GM18519 (cell line): ENCODE data around the gene CACNB4.

Experiments
- ATAC-seq: cut with Tn5 transposase; IDR thresholded peaks from one replicate; pipeline ENCODE4 v1.9.1; 2021; ENCODE audit warnings: mild to moderate bottlenecking, moderate library complexity; ENCODE audit not compliant: unreplicated experiment, low FRiP score

CACNB4 gene

DNA sequence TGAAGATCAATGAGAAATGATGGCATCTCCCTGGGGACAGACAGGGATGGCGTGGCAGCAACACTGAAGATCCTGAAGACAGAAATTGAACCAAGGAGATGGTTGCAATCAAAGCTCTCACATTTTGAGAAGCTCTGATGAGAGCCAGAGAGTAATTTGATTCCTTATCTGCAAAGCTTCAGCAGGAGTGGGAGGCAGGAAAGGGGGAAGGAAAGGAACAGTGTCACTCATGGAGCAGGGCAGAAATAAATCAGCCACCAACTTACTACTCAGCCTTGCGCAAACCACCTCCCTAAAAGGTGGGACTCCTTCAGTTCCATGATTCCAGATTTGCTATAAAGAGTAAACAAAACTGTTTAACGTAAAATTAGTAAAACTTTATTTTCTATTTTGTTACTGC lies 119.2 kb downstream of the CACNB4 start:
- no peak for ATAC-seq

DNA sequence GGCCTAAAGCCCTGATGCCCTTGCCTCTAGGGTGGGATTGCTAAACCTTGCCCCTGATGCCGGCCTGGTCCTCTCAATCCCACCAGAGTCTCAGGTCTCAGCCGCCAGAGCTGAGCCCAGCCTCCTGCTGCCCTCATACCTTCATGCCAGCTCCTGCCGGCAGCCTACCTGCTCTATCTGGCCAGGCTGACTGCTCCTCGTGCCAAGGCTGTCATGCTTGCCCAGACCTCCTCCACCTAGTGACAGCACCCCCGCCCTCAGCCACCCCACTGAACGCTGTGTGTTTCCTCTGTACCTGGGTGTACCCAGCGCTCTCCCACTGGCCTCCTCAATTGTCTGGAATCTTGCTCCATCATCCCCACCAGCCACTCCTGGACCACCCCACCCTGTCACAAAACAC lies 120.1 kb downstream of the CACNB4 start:
- no peak for ATAC-seq

GRCh38 chr2:151977631-151978030 lies 121.2 kb downstream of the CACNB4 start:
- ATAC-seq = no peak

GRCh38 chr2:151976945-151977353 lies 121.9 kb downstream of the CACNB4 start:
- ATAC-seq = peak; percentile 59

- no peak for ATAC-seq
These were observed 123.1 kb downstream of the CACNB4 start for GRCh38 chr2:151975460-151976414.

GRCh38 chr2:151974988-151975387 lies 123.9 kb downstream of the CACNB4 start:
- no peak for ATAC-seq

DNA sequence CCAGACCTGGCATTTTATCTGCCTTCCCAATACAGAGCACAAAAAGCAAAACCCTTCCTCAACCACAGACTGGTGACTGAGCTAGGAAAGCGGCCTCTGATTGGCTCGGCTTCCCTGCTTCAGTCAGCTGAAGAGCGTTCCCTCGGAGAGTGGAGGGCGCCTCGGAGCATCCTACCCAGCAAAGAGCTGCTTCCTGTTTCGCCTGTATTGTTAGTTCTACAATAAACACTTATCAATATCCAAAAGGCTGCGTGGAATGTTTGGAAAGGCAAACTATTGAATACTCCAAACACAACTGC lies 125.0 kb downstream of the CACNB4 start:
- ATAC-seq = no peak

DNA sequence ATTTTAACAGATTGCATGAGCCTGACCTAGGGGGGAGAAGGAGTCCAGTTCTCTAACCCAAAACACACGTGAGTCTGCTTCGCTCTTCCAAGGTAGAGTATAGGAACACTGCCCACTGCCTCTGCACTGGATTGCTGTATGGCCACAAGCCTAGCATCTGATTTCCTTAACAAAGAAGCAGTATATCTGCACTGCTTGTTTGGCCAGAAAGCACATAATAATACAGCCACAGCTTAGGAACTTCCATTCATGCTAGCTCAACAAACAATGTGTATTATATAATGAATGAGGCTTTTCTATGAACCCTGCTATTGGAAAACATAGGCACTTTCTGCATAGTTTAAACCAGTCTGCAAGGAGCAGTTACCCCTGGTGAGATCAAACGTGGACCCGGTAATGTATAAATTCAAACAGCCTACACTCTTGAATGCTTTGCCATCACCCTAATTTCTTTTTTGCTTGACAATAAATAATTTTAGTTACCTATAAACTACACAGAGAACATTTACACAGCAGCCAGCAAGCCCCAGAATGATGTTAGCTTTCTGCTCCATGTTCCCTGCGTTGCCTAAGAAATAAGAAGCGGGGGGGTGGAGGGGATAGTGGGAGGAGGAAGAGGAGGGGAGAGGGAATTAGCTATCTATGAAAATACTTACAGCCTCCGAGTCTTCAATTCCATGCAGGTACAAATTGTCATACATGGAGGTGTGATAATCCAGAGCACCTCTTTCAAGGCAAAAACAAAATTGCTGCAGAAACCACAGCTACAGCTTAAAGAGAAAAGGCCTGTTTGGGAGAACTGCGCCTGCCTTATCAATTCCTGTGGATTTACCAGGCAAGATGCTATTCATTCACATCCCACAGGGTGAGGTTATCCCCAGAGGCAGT lies 125.6 kb downstream of the CACNB4 start:
- ATAC-seq = no peak

DNA sequence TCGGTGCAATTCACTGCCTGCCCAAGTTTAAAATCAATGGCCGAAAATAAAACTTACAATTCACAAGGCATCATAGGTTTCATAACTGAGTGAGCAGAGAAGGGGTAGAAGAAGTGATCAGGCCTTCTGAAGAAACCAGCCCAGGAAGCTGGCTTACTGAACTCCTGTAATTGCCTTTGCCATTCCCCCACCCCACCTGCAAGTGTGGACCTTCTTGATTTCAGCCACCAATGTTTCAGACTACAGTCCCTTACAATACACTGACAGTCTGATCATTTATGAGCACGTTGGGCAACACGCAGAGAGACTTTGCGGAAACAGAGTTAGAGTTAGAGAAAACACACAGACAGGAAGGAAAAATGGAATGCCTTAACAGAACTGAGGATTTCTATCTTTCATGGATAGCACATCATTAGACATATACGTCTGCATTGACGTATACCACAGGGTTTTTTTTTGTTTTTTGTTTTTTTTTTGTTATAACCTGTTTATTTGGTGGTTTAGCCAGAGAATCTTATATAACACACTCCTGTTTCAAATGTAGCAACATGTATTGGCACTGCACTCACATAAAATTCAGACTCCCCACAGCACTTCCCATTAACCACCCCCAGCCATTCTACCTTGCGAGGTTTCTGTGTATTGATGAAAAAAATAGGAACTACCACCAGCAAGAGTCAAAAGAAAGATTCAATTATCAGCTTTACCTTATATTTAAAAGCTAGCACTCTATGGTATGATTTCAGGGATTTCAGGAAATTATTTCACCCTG lies 126.4 kb downstream of the CACNB4 start:
- no peak for ATAC-seq

GRCh38 chr2:151971301-151972051 lies 127.4 kb downstream of the CACNB4 start:
- ATAC-seq = no peak

- ATAC-seq = no peak
These were observed 129.9 kb downstream of the CACNB4 start for GRCh38 chr2:151968770-151969470.

DNA sequence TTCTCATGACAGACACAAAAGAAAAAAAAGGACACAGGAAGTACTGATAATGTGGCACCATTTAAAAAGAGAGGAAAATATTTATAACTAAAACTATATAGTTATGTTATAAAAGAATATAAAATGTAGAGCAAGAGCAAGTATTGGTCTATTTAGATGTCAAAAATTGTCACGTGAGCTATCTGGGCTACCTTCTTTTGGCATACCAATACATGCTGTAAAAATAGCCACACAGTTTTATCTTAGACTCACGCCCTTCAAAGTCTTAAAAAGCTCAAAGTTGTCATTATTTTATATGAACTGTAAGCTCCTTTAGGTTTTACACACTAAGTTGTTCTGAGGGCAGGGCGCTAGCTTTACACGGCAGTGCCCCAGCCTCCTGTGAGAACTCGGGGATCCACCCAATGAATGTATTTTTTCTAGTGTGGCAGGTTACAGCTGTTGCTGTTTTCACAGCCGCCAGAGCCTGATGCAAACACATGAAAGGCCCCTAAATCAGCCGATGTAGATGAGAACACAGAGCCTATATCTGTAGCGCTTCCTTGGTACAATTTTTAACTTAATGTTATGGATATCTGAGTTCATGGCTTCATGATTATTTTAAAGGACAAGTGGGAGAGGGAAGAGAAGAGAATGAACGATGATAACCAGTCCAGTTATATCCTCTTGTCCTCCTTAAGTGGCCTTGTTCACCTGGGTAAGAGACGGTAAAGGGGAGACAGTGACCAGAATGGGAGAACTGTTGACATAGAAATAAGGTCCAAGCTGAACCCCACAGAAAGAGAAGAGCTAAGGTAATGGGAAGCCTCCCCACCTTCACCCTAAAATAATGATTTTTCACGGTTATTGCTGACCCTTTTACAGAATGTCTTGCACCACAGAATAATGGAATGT lies 130.8 kb downstream of the CACNB4 start:
- ATAC-seq = no peak

DNA sequence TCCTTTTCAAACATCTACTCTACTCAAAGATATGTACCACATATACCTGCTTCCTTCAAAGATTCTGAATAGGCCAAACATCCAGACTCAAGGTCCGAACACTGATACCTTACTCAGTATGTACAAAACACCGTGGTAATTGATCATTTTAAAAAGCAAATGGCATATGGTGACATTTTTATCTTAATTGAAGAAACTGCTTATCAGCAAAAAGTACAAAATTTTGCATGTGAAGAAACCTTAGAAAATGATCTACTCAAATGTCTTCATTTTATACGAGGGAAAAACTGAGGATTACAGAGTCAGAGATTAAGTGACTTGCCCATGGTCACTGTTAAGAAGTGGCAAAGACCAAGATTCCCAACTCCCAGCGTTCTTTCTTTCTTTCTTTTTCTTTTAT lies 133.0 kb downstream of the CACNB4 start:
- no peak for ATAC-seq

DNA sequence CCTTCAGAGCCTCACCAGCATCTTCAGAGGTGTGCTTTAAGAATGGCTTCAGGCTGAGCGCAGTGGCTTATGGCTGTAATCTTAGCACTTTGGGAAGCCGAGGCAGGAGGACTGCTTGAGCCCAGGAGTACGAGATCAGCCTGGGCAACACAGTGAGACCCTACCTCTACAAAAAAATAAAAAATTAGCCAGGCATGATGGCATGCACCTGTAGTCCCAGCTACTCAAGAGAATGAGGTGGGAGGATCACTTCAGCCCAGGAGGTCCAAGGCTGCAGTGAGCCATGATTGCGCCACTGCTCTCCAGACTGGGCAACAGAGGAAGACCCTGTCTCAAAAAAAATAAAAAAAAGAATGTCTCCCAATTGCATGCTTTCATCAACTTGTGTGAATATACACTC lies 137.3 kb downstream of the CACNB4 start:
- ATAC-seq = no peak

GRCh38 chr2:151959238-151959637 lies 139.6 kb downstream of the CACNB4 start:
- ATAC-seq = no peak

DNA sequence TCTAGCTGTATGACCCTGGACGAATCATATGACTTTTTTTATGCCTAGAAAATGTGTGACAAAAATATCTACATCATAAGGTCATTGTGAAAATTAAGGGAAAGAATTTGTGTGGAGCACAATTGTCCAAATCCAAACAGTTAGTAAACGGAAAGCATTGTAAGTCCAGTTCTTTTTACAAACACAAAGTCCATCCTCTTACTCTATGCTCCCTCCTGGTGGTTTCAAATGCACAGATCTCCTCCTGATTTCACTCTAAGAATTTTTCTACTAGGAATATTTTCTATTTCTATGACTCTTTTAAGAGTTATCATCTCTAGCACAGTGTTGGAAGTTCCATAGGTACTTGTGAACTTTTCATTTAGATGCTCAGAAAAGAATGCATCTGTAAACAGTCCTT lies 145.4 kb downstream of the CACNB4 start:
- no peak for ATAC-seq

GRCh38 chr2:151952691-151953456 lies 146.0 kb downstream of the CACNB4 start:
- ATAC-seq = no peak

DNA sequence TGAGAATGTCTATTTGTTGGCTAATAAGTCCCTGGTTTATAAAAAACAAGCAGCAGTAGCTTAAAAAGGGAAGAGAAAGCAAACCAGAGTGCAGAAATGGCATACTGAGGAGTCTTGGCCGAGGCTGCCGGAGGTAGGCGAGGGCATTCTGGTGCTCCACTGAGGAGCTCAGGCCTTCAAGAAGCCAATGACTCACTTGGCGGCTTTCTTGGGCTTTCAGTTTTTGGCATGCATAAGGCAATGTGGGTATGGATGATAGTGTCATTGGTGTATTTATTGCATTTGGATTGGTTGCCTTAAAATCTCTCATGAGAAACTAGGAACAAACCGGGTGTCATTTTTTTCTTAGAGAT lies 151.1 kb downstream of the CACNB4 start:
- ATAC-seq = peak; percentile 58
